NCI-H1048 (cell line): ENCODE data around the gene ROBO2.

Experiments used
- DNase-seq: peaks from one replicate; lab custom pipeline; 2025; lab: John Stamatoyannopoulos, UW

The ROBO2 gene

DNA sequence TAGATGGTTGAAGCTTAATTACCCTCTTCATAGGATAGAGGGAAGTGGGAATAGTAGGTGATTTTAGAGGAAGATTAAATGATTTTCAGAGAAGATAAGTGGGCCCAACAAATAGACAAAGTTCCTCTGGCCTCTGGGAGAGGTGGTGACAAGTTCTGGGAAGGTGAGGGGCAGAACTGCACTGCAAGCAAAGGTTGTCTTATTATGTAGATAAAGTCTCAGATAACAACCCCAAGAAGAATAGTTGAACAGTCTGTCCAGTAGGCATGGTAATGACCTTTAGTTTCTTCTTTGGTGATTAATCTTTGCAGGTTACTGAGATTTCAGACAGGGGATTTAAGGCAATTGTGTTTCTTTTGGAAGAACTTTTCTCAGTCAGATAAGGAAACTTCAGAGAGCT, 439.1 kb downstream of the ROBO2 start:
- DNase-seq = no peak

DNA sequence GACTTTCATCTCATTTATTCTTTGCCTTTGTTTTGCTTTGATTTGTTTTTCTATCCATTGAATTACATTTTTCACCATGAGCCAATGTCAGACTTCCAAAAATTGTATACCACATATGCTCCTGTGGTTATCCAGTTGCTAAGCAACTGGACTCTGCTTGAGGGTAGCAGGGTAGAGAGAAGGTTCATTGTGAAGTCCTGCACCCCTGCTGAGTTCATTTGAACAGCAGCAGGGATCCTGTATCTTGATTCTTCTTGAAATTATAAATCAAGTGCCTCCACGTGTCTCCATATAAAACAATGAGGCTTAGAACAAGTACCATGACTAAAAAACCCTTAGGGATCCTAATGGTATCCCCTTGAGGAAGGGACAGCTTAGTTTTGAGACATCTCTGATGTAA, 449.3 kb downstream of the ROBO2 start:
- no peak for DNase-seq

GRCh38 chr3:77491961-77492360, 452.1 kb downstream of the ROBO2 start:
- DNase-seq = no peak

GRCh38 chr3:77500721-77501120, 460.8 kb downstream of the ROBO2 start:
- DNase-seq = no peak

DNA sequence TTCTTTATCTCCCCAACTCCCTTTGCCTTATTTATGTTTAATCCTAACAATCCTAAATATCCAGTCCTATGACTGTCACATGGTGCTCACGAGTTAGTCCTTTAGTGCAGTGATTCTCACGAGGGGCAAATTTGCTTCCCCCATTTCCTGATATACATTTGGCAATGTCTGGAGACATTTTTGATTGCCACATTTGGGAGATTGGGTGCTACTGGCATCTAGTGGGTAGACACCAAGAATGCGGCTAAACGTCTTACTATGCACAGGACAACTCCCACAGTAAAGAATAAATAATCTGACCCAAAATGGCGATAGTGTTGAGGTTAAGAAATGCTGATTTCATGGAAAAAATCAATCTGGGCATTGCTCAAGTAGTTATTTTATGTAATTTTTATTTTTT, 466.5 kb downstream of the ROBO2 start:
- DNase-seq = no peak

DNA sequence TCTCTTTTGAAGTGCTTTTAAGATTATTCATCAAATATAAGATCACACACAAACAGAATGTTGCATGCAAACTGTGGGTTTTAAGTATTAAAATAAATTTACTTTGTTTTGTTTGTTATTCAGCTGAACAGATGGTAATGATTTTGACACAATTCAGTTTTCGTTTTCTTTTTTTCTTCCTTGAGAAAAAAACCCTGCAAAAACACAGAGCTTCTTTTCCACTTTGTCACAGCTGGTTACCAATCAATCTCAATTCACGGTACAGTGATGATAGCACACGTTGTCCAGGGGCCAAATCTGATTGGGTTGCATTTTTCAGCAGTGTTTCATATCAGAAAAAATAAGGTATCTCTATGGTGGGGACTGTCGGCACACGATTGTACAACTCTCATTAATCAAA, 473.6 kb downstream of the ROBO2 start:
- DNase-seq = no peak

GRCh38 chr3:77514766-77515165, 474.9 kb downstream of the ROBO2 start:
- no peak for DNase-seq

DNA sequence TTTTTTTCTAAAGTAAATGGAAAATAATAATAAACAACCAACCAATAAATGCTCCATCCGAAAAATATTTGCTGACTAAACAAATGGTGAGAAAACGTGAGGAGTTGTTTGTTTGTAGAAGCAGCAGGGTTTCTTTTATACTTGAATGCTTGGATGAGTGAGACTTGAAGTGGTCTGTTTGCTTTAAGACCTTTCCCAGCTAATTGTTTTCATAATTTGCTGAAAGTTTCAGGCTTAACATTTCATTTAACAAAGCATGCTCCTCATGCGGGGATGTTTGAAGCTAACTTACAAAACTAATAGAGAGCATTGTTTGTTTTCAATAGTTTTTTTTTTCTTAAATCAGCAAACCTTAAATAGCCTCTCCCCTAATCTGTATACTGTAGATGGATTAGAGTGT, 484.6 kb downstream of the ROBO2 start:
- no peak for DNase-seq

DNA sequence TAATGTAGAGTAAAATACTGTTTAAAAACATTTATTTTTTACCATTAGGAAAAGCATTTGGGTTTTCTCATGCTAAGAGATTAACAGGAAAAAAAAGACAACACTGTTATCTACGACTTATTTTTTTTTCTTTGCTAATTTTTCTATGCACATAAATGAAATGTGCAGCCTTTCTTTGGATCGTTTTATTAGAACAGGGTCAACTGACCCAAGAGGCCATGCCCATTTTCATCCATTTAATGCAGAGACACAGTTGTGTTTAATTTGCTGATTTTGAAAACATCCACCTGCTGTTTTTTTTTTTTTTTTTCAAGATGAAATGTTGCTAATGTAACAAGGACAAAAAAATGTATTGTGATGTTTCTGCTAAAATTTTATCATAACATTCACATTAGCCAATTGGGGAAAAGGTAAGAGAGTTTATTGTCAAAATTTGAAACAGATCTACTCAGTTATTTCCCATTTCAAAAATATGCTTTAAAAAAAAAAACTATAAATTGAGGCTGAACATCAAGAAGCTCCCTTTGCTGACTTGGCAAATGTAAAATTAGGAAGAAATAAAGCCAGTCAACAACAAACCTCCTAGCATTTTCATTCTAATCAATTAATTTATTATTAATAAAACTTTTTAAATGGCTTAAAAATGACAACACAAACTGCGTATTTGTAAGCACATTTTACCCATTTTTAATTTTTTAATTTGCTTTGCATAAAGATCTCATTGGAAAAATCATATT, 485.2 kb downstream of the ROBO2 start:
- DNase-seq = no peak

GRCh38 chr3:77526573-77527113, 486.7 kb downstream of the ROBO2 start:
- no peak for DNase-seq

GRCh38 chr3:77529522-77529921, 489.6 kb downstream of the ROBO2 start:
- DNase-seq = no peak

GRCh38 chr3:77530870-77531269, 491.0 kb downstream of the ROBO2 start:
- no peak for DNase-seq

DNA sequence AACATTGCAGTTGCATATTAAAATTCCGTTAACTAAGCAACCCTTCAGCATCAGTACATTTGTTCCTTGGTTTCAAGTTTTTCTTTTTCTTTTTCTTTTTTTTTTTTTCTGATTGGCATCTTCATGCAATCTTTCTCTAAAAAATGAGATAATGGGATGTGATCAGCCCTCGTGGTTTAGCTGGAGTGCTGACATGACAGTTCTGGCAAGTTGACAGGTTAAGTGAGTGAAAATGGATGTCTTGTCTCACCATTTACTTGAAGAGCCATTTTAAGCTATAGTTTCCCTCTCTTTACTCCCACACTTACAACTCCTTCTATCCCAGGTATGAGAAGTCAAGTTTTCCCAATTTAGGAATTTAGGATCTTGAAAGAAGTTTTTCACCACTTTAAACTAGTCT, 495.2 kb downstream of the ROBO2 start:
- DNase-seq = no peak

GRCh38 chr3:77536038-77536775, 496.3 kb downstream of the ROBO2 start:
- DNase-seq = no peak

GRCh38 chr3:77539014-77539413, 499.1 kb downstream of the ROBO2 start:
- DNase-seq = no peak

GRCh38 chr3:77539677-77540076, 499.8 kb downstream of the ROBO2 start:
- DNase-seq = no peak

GRCh38 chr3:77541203-77541922, 501.5 kb downstream of the ROBO2 start:
- no peak for DNase-seq

GRCh38 chr3:77546246-77546645, 506.3 kb downstream of the ROBO2 start:
- no peak for DNase-seq

- DNase-seq = no peak
Measured at GRCh38 chr3:77549034-77549433, 509.1 kb downstream of the ROBO2 start.

DNA sequence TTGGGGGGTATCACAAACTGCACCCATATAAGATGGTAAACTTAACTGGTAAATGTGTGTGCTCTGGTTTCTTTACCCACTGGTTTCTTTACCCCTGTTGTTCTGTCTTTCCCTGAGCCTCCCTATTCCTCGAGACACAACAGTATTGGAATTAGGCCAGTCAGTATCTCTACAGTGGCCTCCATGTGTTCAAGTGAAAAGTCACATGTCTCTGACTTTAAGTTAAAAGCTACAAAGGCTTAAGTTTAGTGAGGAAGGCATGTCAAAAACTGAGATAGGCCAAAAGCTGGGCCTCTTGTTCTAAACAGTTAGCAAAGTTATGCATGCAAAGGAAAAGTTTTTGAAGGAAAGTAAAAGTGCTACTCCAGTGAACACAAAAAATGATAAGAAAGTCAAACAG, 513.3 kb downstream of the ROBO2 start:
- DNase-seq = no peak

GRCh38 chr3:77562089-77562488, 522.2 kb downstream of the ROBO2 start:
- no peak for DNase-seq

- no peak for DNase-seq
Measured at GRCh38 chr3:77563012-77563411, 523.1 kb downstream of the ROBO2 start.

DNA sequence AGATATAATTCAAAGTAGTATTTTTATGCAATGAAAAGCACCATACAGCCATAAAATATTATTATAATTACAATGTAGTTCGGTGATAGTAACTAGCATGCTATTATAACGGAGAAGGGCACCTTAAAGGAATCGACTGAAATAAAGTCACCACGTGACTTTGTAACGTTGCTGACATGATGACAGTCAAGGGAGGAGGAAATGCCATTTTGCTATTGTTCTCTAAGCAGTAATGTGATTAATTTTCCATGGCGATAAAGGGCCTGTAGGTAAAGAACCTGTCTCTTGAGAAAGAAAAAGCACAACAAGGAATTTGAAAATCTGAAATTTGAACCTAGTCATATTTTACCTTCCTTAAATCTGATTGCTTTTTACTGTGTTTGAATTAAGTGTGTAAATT, 526.2 kb downstream of the ROBO2 start:
- DNase-seq = no peak
